Stimulated activated CD8-positive, alpha-beta memory T cell treated with anti-CD3 and anti-CD28 coated beads, Interleukin-12 subunit alpha, Interleukin-12 subunit beta, amount 100 ng/mL, for 24 hours (primary cell): ENCODE results near the gene PTPRD.

Experiments used
- DNase-seq: peaks from one replicate; pipeline ENCODE4 v3.0.0-alpha.2; 2020; ENCODE audit errors: extremely low read depth

The PTPRD gene

GRCh38 chr9:10054456-10054855 is 558.3 kb downstream of the PTPRD start:
- DNase-seq = no peak

GRCh38 chr9:10052916-10053315 is 559.9 kb downstream of the PTPRD start:
- no peak for DNase-seq

GRCh38 chr9:10052181-10052580 is 560.6 kb downstream of the PTPRD start:
- no peak for DNase-seq

- no peak for DNase-seq
These were observed 562.8 kb downstream of the PTPRD start for GRCh38 chr9:10050016-10050415.

- DNase-seq = no peak
These were observed 563.8 kb downstream of the PTPRD start for GRCh38 chr9:10048994-10049393.

GRCh38 chr9:10045598-10045997 is 567.2 kb downstream of the PTPRD start:
- no peak for DNase-seq

GRCh38 chr9:10041726-10042229 is 571.0 kb downstream of the PTPRD start:
- no peak for DNase-seq

GRCh38 chr9:10036095-10036494 is 576.7 kb downstream of the PTPRD start:
- no peak for DNase-seq

GRCh38 chr9:10032166-10032565 is 580.6 kb downstream of the PTPRD start:
- DNase-seq = no peak

GRCh38 chr9:10026443-10026984 is 586.3 kb downstream of the PTPRD start:
- no peak for DNase-seq

GRCh38 chr9:10015755-10016154 is 597.0 kb downstream of the PTPRD start:
- no peak for DNase-seq

- no peak for DNase-seq
These were observed 597.9 kb downstream of the PTPRD start for GRCh38 chr9:10014889-10015288.

- DNase-seq = no peak
These were observed 603.4 kb downstream of the PTPRD start for GRCh38 chr9:10009401-10009800.

GRCh38 chr9:10008101-10008799 is 604.6 kb downstream of the PTPRD start:
- no peak for DNase-seq

- DNase-seq = no peak
These were observed 605.4 kb downstream of the PTPRD start for GRCh38 chr9:10007356-10007755.

- DNase-seq = no peak
These were observed 607.6 kb downstream of the PTPRD start for GRCh38 chr9:10005206-10005605.

- no peak for DNase-seq
These were observed 609.8 kb downstream of the PTPRD start for GRCh38 chr9:10003047-10003446.

- DNase-seq = no peak
These were observed 612.1 kb downstream of the PTPRD start for GRCh38 chr9:10000669-10001068.

- DNase-seq = no peak
These were observed 614.1 kb downstream of the PTPRD start for GRCh38 chr9:9998491-9999287.

- no peak for DNase-seq
These were observed 615.2 kb downstream of the PTPRD start for GRCh38 chr9:9997585-9997984.

GRCh38 chr9:9996259-9996658 is 616.5 kb downstream of the PTPRD start:
- no peak for DNase-seq

- no peak for DNase-seq
These were observed 619.9 kb downstream of the PTPRD start for GRCh38 chr9:9992936-9993335.

- DNase-seq = no peak
These were observed 639.7 kb downstream of the PTPRD start for GRCh38 chr9:9973062-9973461.
